T-cell (primary cell): ENCODE measurements around the gene LDHB. TPM values are rescaled to one million over a fixed set of nuclear protein-coding genes. Genes with fewer than 3 reads are reported as not detected.

Experiments
- ATAC-seq, 4 experiments: fragments of 200-7000 bp in 3 of 4; fragments of 150-1000 bp in 1 of 4; cut with Tn5 transposase; replicated peaks in 1 of 4; 1 replicate in 3 of 4; 2 replicates in 1 of 4; pipeline ENCODE4 v1.10.0; 2021; ENCODE audit warnings: moderate library complexity in 3 of 4, mild to moderate bottlenecking in 2 of 4, moderate number of reproducible peaks in 1 of 4
- CTCF ChIA-PET, 2 donors: fragments of 300-600 bp; sonication (Branson Sonifier 250); formaldehyde crosslinking; loops; one replicate each; lab custom pipeline; 2022; ENCODE audit warnings: antibody characterized with exemption in 2 of 2; lab: Charles Lee
- POLR2A ChIA-PET, 2 donors: fragments of 300-600 bp; sonication (Branson Sonifier 250); formaldehyde crosslinking; loops; one replicate each; lab custom pipeline; 2022; ENCODE audit warnings: antibody characterized with exemption in 2 of 2; lab: Charles Lee
- DNase-seq, 35 experiments: peaks; one replicate each; pipeline versions ENCODE4 v3.0.0 to v3.0.0-alpha.2; 2013 to 2023
- H3K27ac ChIP-seq: one replicate; pipeline ENCODE4 v1.5.1; 2013; ENCODE audit warnings: low read length
- H3K27me3 ChIP-seq, 2 experiments: replicated peaks in 1 of 2; 1 replicate in 1 of 2; 2 replicates in 1 of 2; pipeline versions ENCODE4 v1.6.1 to v1.7.0; 2013; ENCODE audit warnings: low read length in 1 of 2, mixed read lengths in 1 of 2; ENCODE audit not compliant: control insufficient read depth in 2 of 2, insufficient read depth in 2 of 2; ENCODE audit errors: extremely low read depth in 1 of 2
- H3K36me3 ChIP-seq, 2 donors: 1 replicate in 1 of 2; 2 replicates in 1 of 2; pipeline versions ENCODE4 v1.6.1 to v1.7.0; 2013; ENCODE audit warnings: low read length in 1 of 2; ENCODE audit not compliant: control insufficient read depth in 2 of 2, insufficient read depth in 1 of 2; ENCODE audit errors: extremely low read depth in 1 of 2
- H3K4me1 ChIP-seq, 2 experiments: 1 replicate in 1 of 2; 2 replicates in 1 of 2; pipeline versions ENCODE4 v1.6.1 to v1.7.0; 2013; ENCODE audit warnings: low read length in 2 of 2, mixed read lengths in 1 of 2; ENCODE audit not compliant: insufficient read depth in 2 of 2, control insufficient read depth in 1 of 2; ENCODE audit errors: extremely low read depth in 1 of 2
- H3K4me3 ChIP-seq, 2 donors: 1 replicate in 1 of 2; 2 replicates in 1 of 2; pipeline versions ENCODE4 v1.5.1 to v1.7.0; 2013; ENCODE audit warnings: mild to moderate bottlenecking in 2 of 2, low read length in 1 of 2, moderate library complexity in 1 of 2; ENCODE audit not compliant: control insufficient read depth in 1 of 2; ENCODE audit errors: extremely low read depth in 1 of 2
- H3K9me3 ChIP-seq: 2 replicates; pipeline ENCODE4 v1.7.0; 2013
- H3K27ac Mint-ChIP-seq, 2 donors: one replicate each; pipeline ENCODE4 v1.8.0; 2020 to 2021; ENCODE audit warnings: mild to moderate bottlenecking in 2 of 2, mixed read lengths in 2 of 2
- H3K27me3 Mint-ChIP-seq, 2 donors: one replicate each; pipeline ENCODE4 v1.8.0; 2021 to 2022; ENCODE audit warnings: mixed read lengths in 2 of 2
- H3K36me3 Mint-ChIP-seq: one replicate; pipeline ENCODE4 v1.8.0; 2021; ENCODE audit warnings: mixed read lengths
- H3K4me1 Mint-ChIP-seq, 3 donors: one replicate each; pipeline ENCODE4 v1.8.0; 2020 to 2022; ENCODE audit warnings: mixed read lengths in 3 of 3, mild to moderate bottlenecking in 1 of 3
- H3K4me3 Mint-ChIP-seq, 3 donors: one replicate each; pipeline ENCODE4 v1.8.0; 2020 to 2022; ENCODE audit warnings: mild to moderate bottlenecking in 3 of 3, mixed read lengths in 3 of 3, moderate library complexity in 3 of 3
- H3K9me3 Mint-ChIP-seq, 3 donors: one replicate each; pipeline ENCODE4 v1.8.0; 2020 to 2022; ENCODE audit warnings: mixed read lengths in 3 of 3
- WGBS: methylation state at CpG from one replicate; pipeline ENCODE4 v1.1.5; 2013; ENCODE audit warnings: missing lambda C conversion rate; ENCODE audit not compliant: insufficient coverage; 5-methylcytosine and 5-hydroxymethylcytosine counted together
- total RNA-seq, 35 experiments: library from RNA in 6 of 35; stranded (reverse) in 6 of 35; fragments of 120-200 nt in 1 of 35; gene quantifications; one replicate each; pipeline versions ENCODE4 v1.2.1 to v1.2.4 and lab custom pipeline; 2013 to 2026

Gene LDHB
- total RNA-seq, 5 donors from 2014 or later (not counting 1 experiment from before 2014, with no cell fraction given), result 680 to 879 (median 854) TPM

GRCh38 chr12:21615431-21615830 lies 42.2 kb downstream of the LDHB start:
- peaks cover 18 to 40% of the 10 kb centered on the region in 2 experiments for H3K4me1 ChIP-seq
- H3K9me3 Mint-ChIP-seq, result peaks cover 0 to 8% (median 4%) of the 10 kb centered on the region in 3 donors

GRCh38 chr12:21614506-21614905 lies 43.1 kb downstream of the LDHB start:
- peak in 1 of 35 experiments; percentile 42 for DNase-seq
- Mint-ChIP-seq H3K36me3 (peaks cover 10% of the 10 kb centered on the region), H3K27me3 (no peaks in the 10 kb centered on the region), H3K27ac (peak overlapping the region; percentile 95 to 96), H3K9me3 (peaks cover 0 to 8% (median 4%) of the 10 kb centered on the region in 3 donors), H3K4me3 (peak overlapping the region; percentile 43 to 73 (median 44)), H3K4me1 (peaks cover 65 to 71% (median 70%) of the 10 kb centered on the region in 3 donors)
- POLR2A ChIA-PET, result no interaction called here
- H3K4me1 ChIP-seq, result peaks cover 18 to 40% of the 10 kb centered on the region in 2 experiments
- no peak overlapping the region for H3K4me3 ChIP-seq
- H3K27ac ChIP-seq, result peak overlapping the region; percentile 75
- H3K9me3 ChIP-seq, result no peaks in the 10 kb centered on the region
- CTCF ChIA-PET, result interaction anchor here (0.8 to 1.5 kb wide), 3 partner anchors 64 to 66 kb away, joined by 3 to 7 read pairs (median 4); no protein-coding TSS in a partner anchor
- peak; percentile 80 to 91 (median 82) for ATAC-seq
- no peaks in the 10 kb centered on the region for H3K27me3 ChIP-seq
- H3K36me3 ChIP-seq, result no peaks in the 10 kb centered on the region
- WGBS, result no CpG with 5 or more reads among the region's 2 CpGs

More at GRCh38 chr12:21615431-21615830, 42.2 kb downstream of the LDHB start:
- Mint-ChIP-seq H3K27ac (peak overlapping the region; percentile 95 to 96), H3K27me3 (no peaks in the 10 kb centered on the region), H3K4me1 (peaks cover 70 to 74% (median 71%) of the 10 kb centered on the region in 3 donors), H3K36me3 (peaks cover 13% of the 10 kb centered on the region), H3K4me3 (peak overlapping the region; percentile 43 to 73 (median 44))
- Histone ChIP-seq H3K27ac (peak overlapping the region; percentile 75), H3K27me3 (no peaks in the 10 kb centered on the region), H3K9me3 (no peaks in the 10 kb centered on the region), H3K36me3 (no peaks in the 10 kb centered on the region), H3K4me3 (no peak overlapping the region)
- DNase-seq, result peak in 2 of 35 experiments; percentile 7 to 26
- ATAC-seq, result peak; percentile 59 to 78 (median 72)
- WGBS, result 0% methylated on average over 1 of the region's 1 CpG
- ChIA-PET CTCF (interaction anchor here (0.6 to 1.1 kb wide), 3 partner anchors 19 to 65 kb away, joined by 3 to 6 read pairs (median 4); no protein-coding TSS in a partner anchor), POLR2A (no interaction called here)

GRCh38 chr12:21613931-21614330 lies 43.7 kb downstream of the LDHB start:
- Histone ChIP-seq H3K4me3 (no peak overlapping the region), H3K36me3 (no peaks in the 10 kb centered on the region), H3K27me3 (no peaks in the 10 kb centered on the region), H3K4me1 (peaks cover 18 to 40% of the 10 kb centered on the region in 2 experiments), H3K27ac (peak overlapping the region; percentile 75), H3K9me3 (no peaks in the 10 kb centered on the region)
- Mint-ChIP-seq H3K27me3 (no peaks in the 10 kb centered on the region), H3K9me3 (peaks cover 0 to 4% (median 4%) of the 10 kb centered on the region in 3 donors), H3K4me3 (peak overlapping the region in 1 of 3 donors; percentile 43), H3K36me3 (peaks cover 9% of the 10 kb centered on the region), H3K4me1 (peaks cover 61 to 68% (median 66%) of the 10 kb centered on the region in 3 donors), H3K27ac (peak overlapping the region; percentile 95 to 96)
- POLR2A ChIA-PET, result interaction anchor here in 1 of 2 donors (0.6 kb wide), 1 partner anchor 176 kb away, joined by 7 read pairs; no protein-coding TSS in a partner anchor
- no CpG with 5 or more reads among the region's 2 CpGs for WGBS
- ATAC-seq (no peak), DNase-seq (no peak)
- CTCF ChIA-PET, result interaction anchor here (0.8 to 1.5 kb wide), 3 partner anchors 64 to 66 kb away, joined by 3 to 7 read pairs (median 4); no protein-coding TSS in a partner anchor

DNA sequence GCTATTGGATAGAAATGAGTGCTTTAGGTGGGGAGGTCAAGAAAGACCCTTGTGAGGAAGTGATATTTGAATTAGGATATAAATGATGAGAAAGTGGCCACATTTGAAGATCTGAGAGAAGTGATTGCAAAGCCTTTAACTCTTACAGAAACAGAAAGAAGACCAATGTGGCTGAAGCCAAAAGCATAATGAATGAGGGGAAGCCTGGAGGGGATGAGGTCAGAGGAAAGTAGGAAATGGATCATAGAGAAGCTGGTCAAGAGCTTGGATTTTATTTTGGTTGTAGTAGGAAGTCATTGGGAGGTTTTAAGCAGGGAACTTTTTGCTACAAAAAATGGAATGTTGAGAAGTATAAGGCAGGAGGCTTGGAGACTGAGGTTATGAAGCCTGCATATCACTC lies 49.4 kb downstream of the LDHB start:
- POLR2A ChIA-PET, result no interaction called here
- no peaks in the 10 kb centered on the region for H3K27me3 ChIP-seq
- H3K9me3 ChIP-seq, result no peaks in the 10 kb centered on the region
- H3K9me3 Mint-ChIP-seq, result no peaks in the 10 kb centered on the region
- no peak overlapping the region for H3K27ac Mint-ChIP-seq
- peaks cover 3% of the 10 kb centered on the region for H3K36me3 Mint-ChIP-seq
- no peak overlapping the region for H3K27ac ChIP-seq
- no peaks in the 10 kb centered on the region for H3K27me3 Mint-ChIP-seq
- no peaks in the 10 kb centered on the region for H3K36me3 ChIP-seq
- ATAC-seq, result no peak
- H3K4me1 Mint-ChIP-seq, result peaks cover 11 to 14% (median 13%) of the 10 kb centered on the region in 3 donors
- H3K4me3 ChIP-seq, result no peak overlapping the region
- CTCF ChIA-PET, result interaction anchor here (0.5 to 1.6 kb wide), 4 partner anchors 63 to 81 kb away, joined by 3 to 7 read pairs (median 4); no protein-coding TSS in a partner anchor
- DNase-seq, result no peak
- no peak overlapping the region for H3K4me3 Mint-ChIP-seq
- peaks cover 0 to 13% of the 10 kb centered on the region in 2 experiments for H3K4me1 ChIP-seq

DNA sequence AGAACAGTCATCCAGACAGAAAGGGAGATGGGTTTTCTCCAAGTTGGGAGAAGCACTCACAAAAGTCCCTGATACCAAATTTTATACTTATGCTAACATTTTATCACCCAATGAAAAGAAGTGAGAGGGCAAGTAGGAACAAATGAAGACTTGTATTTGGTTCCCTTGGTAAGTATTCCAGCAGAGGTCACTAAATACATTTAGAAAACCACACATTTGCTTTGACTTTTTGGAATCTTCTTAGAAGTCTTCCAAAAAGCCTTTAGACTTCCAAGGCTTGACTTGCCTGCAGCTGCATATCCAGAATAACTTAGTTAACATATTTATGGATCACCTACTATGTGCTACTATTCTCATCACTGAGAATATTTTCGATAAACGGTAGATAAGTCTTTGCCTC lies 49.9 kb downstream of the LDHB start:
- peaks cover 0 to 8% of the 10 kb centered on the region in 2 experiments for H3K4me1 ChIP-seq
- peak in 1 of 35 experiments; percentile 55 for DNase-seq
- Mint-ChIP-seq H3K36me3 (no peaks in the 10 kb centered on the region), H3K4me3 (no peak overlapping the region), H3K27ac (no peak overlapping the region), H3K27me3 (no peaks in the 10 kb centered on the region), H3K9me3 (no peaks in the 10 kb centered on the region), H3K4me1 (peaks cover 6 to 10% (median 8%) of the 10 kb centered on the region in 3 donors)
- no peaks in the 10 kb centered on the region for H3K9me3 ChIP-seq
- no peaks in the 10 kb centered on the region for H3K27me3 ChIP-seq
- ChIA-PET POLR2A (no interaction called here), CTCF (interaction anchor here (0.5 to 1.6 kb wide), 3 partner anchors 64 to 81 kb away, joined by 4 to 7 read pairs (median 4); no protein-coding TSS in a partner anchor)
- no peaks in the 10 kb centered on the region for H3K36me3 ChIP-seq
- no peak overlapping the region for H3K27ac ChIP-seq
- H3K4me3 ChIP-seq, result no peak overlapping the region
- WGBS, result no CpG with 5 or more reads among the region's 2 CpGs
- ATAC-seq, result peak in 3 of 4 experiments; percentile 45 to 53 (median 50)

DNA sequence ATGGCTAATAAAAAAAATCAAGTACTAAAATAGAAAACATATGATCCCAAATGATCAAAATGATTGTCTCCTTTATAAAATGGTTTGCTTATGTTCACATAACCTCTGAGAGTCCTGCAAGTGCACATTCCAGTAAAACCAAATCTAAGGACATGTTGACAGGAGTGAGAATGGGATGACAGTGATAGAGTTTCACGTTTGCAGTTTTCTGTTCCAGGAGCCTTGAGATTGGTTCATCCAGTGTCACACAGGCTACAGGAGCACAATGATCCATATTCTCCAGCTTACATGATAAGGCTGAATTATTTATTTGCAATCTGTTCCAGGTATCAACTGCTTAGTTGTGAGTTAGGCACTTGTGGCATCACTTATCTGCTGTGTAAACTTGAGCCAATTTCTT lies 51.5 kb downstream of the LDHB start:
- no peaks in the 10 kb centered on the region for H3K36me3 Mint-ChIP-seq
- CTCF ChIA-PET, result interaction anchor here (1.4 to 3.4 kb wide), 2 partner anchors 74 to 75 kb away, joined by 12 to 13 read pairs; no protein-coding TSS in a partner anchor
- no peaks in the 10 kb centered on the region for H3K27me3 Mint-ChIP-seq
- H3K4me1 ChIP-seq, result peaks cover 0 to 5% of the 10 kb centered on the region in 2 experiments
- DNase-seq, result no peak
- H3K4me3 Mint-ChIP-seq, result no peak overlapping the region
- POLR2A ChIA-PET, result no interaction called here
- H3K36me3 ChIP-seq, result no peaks in the 10 kb centered on the region
- H3K27ac ChIP-seq, result no peak overlapping the region
- no peaks in the 10 kb centered on the region for H3K9me3 Mint-ChIP-seq
- H3K9me3 ChIP-seq, result no peaks in the 10 kb centered on the region
- no peaks in the 10 kb centered on the region for H3K27me3 ChIP-seq
- no peak overlapping the region for H3K4me3 ChIP-seq
- ATAC-seq, result no peak
- H3K4me1 Mint-ChIP-seq, result peaks cover 0 to 2% (median 0%) of the 10 kb centered on the region in 3 donors
- H3K27ac Mint-ChIP-seq, result no peak overlapping the region
- no CpG with 5 or more reads among the region's 1 CpG for WGBS
